Small intestine (tissue), 7 donors: ENCODE measurements around the gene CIAPIN1. TPM values are rescaled to one million over a fixed set of nuclear protein-coding genes. Genes with fewer than 3 reads are reported as not detected.
"Not testable (repeated sequence)": the region's sequence is repeated elsewhere in the genome, so short reads cannot be mapped to it uniquely, and the experiment has no call there.

Experiments
- DNase-seq, 2 donors: peaks; one replicate each; pipeline versions ENCODE4 v3.0.0 to v3.0.0-alpha.2; 2013
- FAIRE-seq: peaks from 2 replicates; lab custom pipeline; 2012; peaks lifted over from hg19 to GRCh38; lab: Jason Lieb, UNC
- H3K27ac ChIP-seq, 3 donors: one replicate each; pipeline ENCODE4 v1.5.1; 2013; ENCODE audit warnings: low read length in 2 of 3, mild to moderate bottlenecking in 2 of 3, control low read depth in 1 of 3, inconsistent platforms in 1 of 3, low read depth in 1 of 3, moderate library complexity in 1 of 3
- H3K27me3 ChIP-seq, 3 donors: one replicate each; pipeline ENCODE4 v1.6.1; 2013; ENCODE audit warnings: low read length in 3 of 3, inconsistent platforms in 1 of 3; ENCODE audit not compliant: control insufficient read depth in 3 of 3, insufficient read depth in 3 of 3
- H3K36me3 ChIP-seq, 3 donors: one replicate each; pipeline ENCODE4 v1.6.1; 2013; ENCODE audit warnings: low read length in 3 of 3, inconsistent platforms in 1 of 3, low read depth in 1 of 3, mild to moderate bottlenecking in 1 of 3, moderate library complexity in 1 of 3; ENCODE audit not compliant: control insufficient read depth in 3 of 3, insufficient read depth in 2 of 3
- H3K4me1 ChIP-seq, 3 donors: one replicate each; pipeline ENCODE4 v1.6.1; 2013; ENCODE audit warnings: low read length in 2 of 3, inconsistent platforms in 1 of 3, low read depth in 1 of 3, mild to moderate bottlenecking in 1 of 3, moderate library complexity in 1 of 3; ENCODE audit not compliant: control insufficient read depth in 3 of 3, insufficient read depth in 2 of 3
- H3K4me3 ChIP-seq, 3 donors: one replicate each; pipeline ENCODE4 v1.5.1; 2013; ENCODE audit warnings: low read length in 3 of 3, control low read depth in 1 of 3, inconsistent platforms in 1 of 3, low read depth in 1 of 3, mild to moderate bottlenecking in 1 of 3, moderate library complexity in 1 of 3
- H3K9me3 ChIP-seq, 2 donors: one replicate each; pipeline ENCODE4 v1.6.1; 2013; ENCODE audit warnings: low read depth in 1 of 2, low read length in 1 of 2; ENCODE audit not compliant: control insufficient read depth in 2 of 2, insufficient read depth in 1 of 2
- WGBS, 3 donors: extraction: QIAGEN DNeasy Blood & Tissue Kit; methylation state at CpG; one replicate each; pipeline ENCODE4 v1.1.7; 2013; 5-methylcytosine and 5-hydroxymethylcytosine counted together
- polyA plus RNA-seq, 4 donors: library from polyadenylated mRNA; stranded (reverse) in 3 of 4; unstranded in 1 of 4; fragments of 200-250 nt in 3 of 4; fragments of 120-200 nt in 1 of 4; gene quantifications; one replicate each; pipeline versions ENCODE4 v1.2.1 to v1.2.3, GENCODE V29; 2013
- donor health status: healthy with polysubstance abuse.
- donor health status: control.
- donor health status: control.
- donor health status: Bipolar disorder and iron deficiency.
- donor health status: healthy.

The CIAPIN1 gene
- polyA plus RNA-seq, 4 donors, result 39.4 to 55.9 (median 47.2) TPM

GRCh38 chr16:57439947-57440346 lies 7.2 kb downstream of the CIAPIN1 start:
- peaks cover 7 to 35% (median 12%) of the 10 kb centered on the region in 3 donors for H3K36me3 ChIP-seq

GRCh38 chr16:57435838-57436237 lies 11.3 kb downstream of the CIAPIN1 start:
- no peak for DNase-seq
- Histone ChIP-seq H3K36me3 (peaks cover 17 to 55% (median 18%) of the 10 kb centered on the region in 3 donors), H3K4me1 (peaks cover 0 to 13% (median 0%) of the 10 kb centered on the region in 3 donors), H3K27ac (no peak overlapping the region), H3K27me3 (no peaks in the 10 kb centered on the region), H3K9me3 (peaks cover 0 to 12% of the 10 kb centered on the region in 2 donors), H3K4me3 (no peak overlapping the region)
- no peak for FAIRE-seq
- WGBS, 3 donors, result 92 to 98% (median 96%) methylated on average over 1 of the region's 1 CpG

More at GRCh38 chr16:57439947-57440346, 7.2 kb downstream of the CIAPIN1 start:
- WGBS, 3 donors, result 97 to 98% (median 97%) methylated on average over 8 of the region's 8 CpGs
- H3K4me1 ChIP-seq, H3K4me3 ChIP-seq, H3K27ac ChIP-seq, FAIRE-seq, H3K27me3 ChIP-seq, DNase-seq: not testable (repeated sequence)
- H3K9me3 ChIP-seq, result peaks cover 0 to 14% of the 10 kb centered on the region in 2 donors

- H3K36me3 ChIP-seq, result peaks cover 19 to 55% (median 24%) of the 10 kb centered on the region in 3 donors
- WGBS, 3 donors, result 87 to 93% (median 88%) methylated on average over 2 of the region's 2 CpGs
- no peak for FAIRE-seq
Observed at GRCh38 chr16:57434003-57434402, 13.2 kb downstream of the CIAPIN1 start.

GRCh38 chr16:57432989-57433388 lies 14.2 kb downstream of the CIAPIN1 start:
- no peaks in the 10 kb centered on the region for H3K9me3 ChIP-seq
- peak overlapping the region in 2 of 3 donors; percentile 67 for H3K27ac ChIP-seq
- H3K27me3 ChIP-seq, result no peaks in the 10 kb centered on the region
- H3K4me3 ChIP-seq, result no peak overlapping the region
- peaks cover 0 to 13% (median 0%) of the 10 kb centered on the region in 3 donors for H3K4me1 ChIP-seq
- peaks cover 18 to 60% (median 27%) of the 10 kb centered on the region in 3 donors for H3K36me3 ChIP-seq
- WGBS, 3 donors, result 90 to 91% (median 91%) methylated on average over 3 of the region's 3 CpGs
- no peak for DNase-seq
- no peak for FAIRE-seq

More at GRCh38 chr16:57434003-57434402, 13.2 kb downstream of the CIAPIN1 start:
- DNase-seq, result no peak
- Histone ChIP-seq H3K4me1 (peaks cover 0 to 13% (median 0%) of the 10 kb centered on the region in 3 donors), H3K4me3 (no peak overlapping the region), H3K27ac (no peak overlapping the region), H3K9me3 (no peaks in the 10 kb centered on the region), H3K27me3 (no peaks in the 10 kb centered on the region)

GRCh38 chr16:57432505-57432904 lies 14.7 kb downstream of the CIAPIN1 start:
- peak; percentile 62 to 79 for DNase-seq
- Histone ChIP-seq H3K9me3 (no peaks in the 10 kb centered on the region), H3K4me3 (no peak overlapping the region), H3K36me3 (peaks cover 18 to 59% (median 30%) of the 10 kb centered on the region in 3 donors), H3K27ac (peak overlapping the region in 2 of 3 donors; percentile 67 to 69), H3K4me1 (peaks cover 0 to 13% (median 0%) of the 10 kb centered on the region in 3 donors), H3K27me3 (no peaks in the 10 kb centered on the region)
- 61 to 82% (median 65%) methylated on average over 2 of the region's 2 CpGs for WGBS, 3 donors
- FAIRE-seq, result no peak

GRCh38 chr16:57430955-57431354 lies 16.2 kb downstream of the CIAPIN1 start:
- no peak overlapping the region for H3K4me3 ChIP-seq
- DNase-seq, result no peak
- no peak for FAIRE-seq
- no peak overlapping the region for H3K27ac ChIP-seq
- H3K27me3 ChIP-seq, result no peaks in the 10 kb centered on the region
- H3K4me1 ChIP-seq, result peaks cover 0 to 13% (median 0%) of the 10 kb centered on the region in 3 donors
- H3K36me3 ChIP-seq, result peaks cover 17 to 60% (median 28%) of the 10 kb centered on the region in 3 donors
- H3K9me3 ChIP-seq, result no peaks in the 10 kb centered on the region
- 90 to 92% (median 91%) methylated on average over 5 of the region's 5 CpGs for WGBS, 3 donors

GRCh38 chr16:57427824-57428223 lies 19.4 kb downstream of the CIAPIN1 start:
- DNase-seq (no peak), FAIRE-seq (no peak)
- Histone ChIP-seq H3K36me3 (peaks cover 5 to 47% (median 21%) of the 10 kb centered on the region in 3 donors), H3K4me3 (no peak overlapping the region), H3K27ac (no peak overlapping the region), H3K27me3 (no peaks in the 10 kb centered on the region), H3K9me3 (no peaks in the 10 kb centered on the region), H3K4me1 (peaks cover 0 to 10% (median 0%) of the 10 kb centered on the region in 3 donors)

- no peaks in the 10 kb centered on the region for H3K27me3 ChIP-seq
- WGBS, 3 donors, result 85 to 90% (median 88%) methylated on average over 8 of the region's 8 CpGs
- H3K4me3 ChIP-seq, result no peak overlapping the region
- no peak for FAIRE-seq
- H3K27ac ChIP-seq, result no peak overlapping the region
- H3K36me3 ChIP-seq, result peaks cover 5 to 43% (median 21%) of the 10 kb centered on the region in 3 donors
- H3K9me3 ChIP-seq, result no peaks in the 10 kb centered on the region
- peaks cover 0 to 5% (median 0%) of the 10 kb centered on the region in 3 donors for H3K4me1 ChIP-seq
- no peak for DNase-seq
Observed at GRCh38 chr16:57427307-57427706, 19.9 kb downstream of the CIAPIN1 start.

- FAIRE-seq, result no peak
- H3K36me3 ChIP-seq, result peaks cover 5 to 38% (median 21%) of the 10 kb centered on the region in 3 donors
- no peaks in the 10 kb centered on the region for H3K9me3 ChIP-seq
- WGBS, 3 donors, result 79 to 88% (median 83%) methylated on average over 7 of the region's 7 CpGs
- no peak for DNase-seq
- peaks cover 0 to 3% (median 0%) of the 10 kb centered on the region in 3 donors for H3K4me1 ChIP-seq
- H3K27ac ChIP-seq, result no peak overlapping the region
- no peaks in the 10 kb centered on the region for H3K27me3 ChIP-seq
- H3K4me3 ChIP-seq, result no peak overlapping the region
Observed at GRCh38 chr16:57426356-57426755, 20.8 kb downstream of the CIAPIN1 start.
